Astrocyte (in vitro differentiated cells and primary cell): Measurements from ENCODE around the gene BAHD1. TPM values are rescaled to one million over a fixed set of nuclear protein-coding genes. Genes with fewer than 3 reads are reported as not detected.

Experiments used
- total RNA-seq: library from RNA; stranded (reverse); gene quantifications from 2 replicates; pipeline ENCODE4 v1.2.1, GENCODE V29; 2021

The BAHD1 gene
- total RNA-seq, 1 donor from 2014 or later, result 30.4 TPM

Other genes with a start within 250 kb of the BAHD1 start
- gene PAK6, start 201.9 kb upstream of the BAHD1 start, total RNA-seq, result 0.38 and 1.1 TPM in 2 replicates
- gene ANKRD63, start 157.9 kb upstream of the BAHD1 start, total RNA-seq, result not detected in 2 replicates
- 1.7 and 3.7 TPM in 2 replicates for gene PLCB2, start 133.0 kb upstream of the BAHD1 start, total RNA-seq
- gene INAFM2, start 117.3 kb upstream of the BAHD1 start, total RNA-seq, result 39.2 and 41.2 TPM in 2 replicates
- gene CCDC9B, start 100.0 kb upstream of the BAHD1 start, total RNA-seq, result 9.8 and 10.1 TPM in 2 replicates
- not detected in 2 replicates for gene PHGR1, start 89.9 kb upstream of the BAHD1 start, total RNA-seq
- 1.5 and 3.7 TPM in 2 replicates for gene DISP2, start 82.7 kb upstream of the BAHD1 start, total RNA-seq
- gene KNSTRN, start 58.2 kb upstream of the BAHD1 start, total RNA-seq, result 32.9 and 37.8 TPM in 2 replicates
- gene IVD, start 35.2 kb upstream of the BAHD1 start, total RNA-seq, result 53.6 and 55.1 TPM in 2 replicates
- gene CHST14, start 30.0 kb downstream of the BAHD1 start, total RNA-seq, result 25.7 and 26.4 TPM in 2 replicates
- gene CCDC32, start 124.1 kb downstream of the BAHD1 start, total RNA-seq, result 24.3 and 31.4 TPM in 2 replicates
- 10.9 and 12.2 TPM in 2 replicates for gene RPUSD2, start 128.3 kb downstream of the BAHD1 start, total RNA-seq
- 2.0 and 3.3 TPM in 2 replicates for gene KNL1, start 153.3 kb downstream of the BAHD1 start, total RNA-seq